HUDEP-2 (cell line): ENCODE data around the gene JAKMIP3.
"Not testable (repeated sequence)": the region's sequence is repeated elsewhere in the genome, so short reads cannot be mapped to it uniquely, and the experiment has no call there.

ENCODE experiments used
- DNase-seq, 76 experiments: peaks; one replicate each; lab custom pipeline; 2025; ENCODE audit not compliant: unreplicated experiment in 76 of 76; lab: John Stamatoyannopoulos, UW

JAKMIP3 gene

GRCh38 chr10:132064082-132064755, 1.5 kb upstream of the JAKMIP3 start:
- DNase-seq: no peak

DNA sequence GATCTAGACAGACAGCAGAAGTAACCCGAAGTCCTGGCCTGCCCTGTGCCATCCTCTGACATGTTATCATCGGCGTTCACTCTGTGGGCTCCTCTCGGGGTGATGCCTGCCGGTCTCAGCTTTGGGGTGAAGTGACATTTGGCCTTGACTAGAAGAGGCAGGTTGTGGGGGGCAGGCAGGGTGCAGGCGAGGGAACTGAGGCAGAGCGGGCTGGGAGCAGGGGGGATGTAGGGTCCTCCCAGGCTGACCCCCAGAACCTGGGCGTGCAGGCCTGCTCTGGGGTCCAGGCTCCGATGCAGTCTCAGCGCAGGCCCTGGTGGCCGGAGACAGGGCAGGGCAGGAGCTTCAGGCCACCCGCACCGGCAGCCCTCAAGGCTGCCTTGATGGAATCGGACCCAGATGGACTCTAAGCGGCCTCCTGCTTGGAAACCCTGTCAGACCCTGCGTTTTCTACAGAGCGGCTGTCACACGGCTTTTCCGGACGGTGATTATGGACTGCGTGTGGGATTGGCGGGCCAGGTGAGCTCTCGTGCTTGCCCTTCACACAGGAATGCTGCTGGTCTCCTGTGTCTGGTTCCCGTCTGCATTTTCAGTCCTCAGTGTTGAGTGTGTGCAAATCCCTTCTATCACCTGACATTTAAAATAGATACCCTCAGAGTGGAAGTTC, 842 bp upstream of the JAKMIP3 start:
- no peak for DNase-seq

GRCh38 chr10:132066186-132066585, 440 bp downstream of the JAKMIP3 start:
- no peak for DNase-seq

- DNase-seq: no peak
Measured at GRCh38 chr10:132066812-132067211, 1.1 kb downstream of the JAKMIP3 start.

- no peak for DNase-seq
Measured at GRCh38 chr10:132068431-132069121, 2.8 kb downstream of the JAKMIP3 start.

DNA sequence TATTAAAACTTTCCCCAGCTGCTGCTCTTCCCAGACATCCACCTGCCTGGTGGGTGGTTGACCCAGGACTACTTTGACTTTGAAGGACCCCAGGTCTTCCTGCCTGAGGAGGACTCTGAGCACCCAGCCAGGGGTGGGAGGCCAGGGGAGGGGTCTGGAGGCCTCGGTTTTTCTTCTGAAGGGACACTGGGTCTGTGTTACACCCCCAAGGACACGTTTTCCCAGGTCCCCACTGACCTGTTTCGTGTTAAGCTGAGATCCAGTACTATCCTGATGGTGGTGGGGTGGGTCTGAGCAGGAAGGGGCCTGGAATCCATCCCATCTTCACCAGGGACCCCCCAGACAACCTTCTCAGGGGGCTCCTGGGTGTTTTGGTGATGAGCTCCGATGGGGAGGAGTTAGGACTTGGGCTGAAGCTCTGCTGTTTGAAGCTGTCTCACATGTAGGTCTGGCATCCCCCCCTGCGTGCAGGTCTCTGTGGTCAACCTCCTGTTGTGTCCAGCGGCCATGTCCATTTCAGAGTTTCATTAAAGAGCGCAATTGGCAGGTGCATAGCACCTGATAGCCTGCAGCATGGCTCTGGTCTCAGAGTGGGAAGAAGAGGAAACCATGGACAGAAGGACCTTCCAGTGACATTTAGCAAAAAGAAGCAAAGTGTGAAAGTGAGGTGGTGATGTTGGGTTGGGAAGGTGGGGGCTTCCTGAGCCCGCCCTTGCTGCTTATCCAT, 3.5 kb downstream of the JAKMIP3 start:
- no peak for DNase-seq

- no peak for DNase-seq
Measured at GRCh38 chr10:132069849-132070182, 4.1 kb downstream of the JAKMIP3 start.

GRCh38 chr10:132070724-132071123, 5.0 kb downstream of the JAKMIP3 start:
- DNase-seq: no peak

- no peak for DNase-seq
Measured at GRCh38 chr10:132071667-132072066, 5.9 kb downstream of the JAKMIP3 start.

DNA sequence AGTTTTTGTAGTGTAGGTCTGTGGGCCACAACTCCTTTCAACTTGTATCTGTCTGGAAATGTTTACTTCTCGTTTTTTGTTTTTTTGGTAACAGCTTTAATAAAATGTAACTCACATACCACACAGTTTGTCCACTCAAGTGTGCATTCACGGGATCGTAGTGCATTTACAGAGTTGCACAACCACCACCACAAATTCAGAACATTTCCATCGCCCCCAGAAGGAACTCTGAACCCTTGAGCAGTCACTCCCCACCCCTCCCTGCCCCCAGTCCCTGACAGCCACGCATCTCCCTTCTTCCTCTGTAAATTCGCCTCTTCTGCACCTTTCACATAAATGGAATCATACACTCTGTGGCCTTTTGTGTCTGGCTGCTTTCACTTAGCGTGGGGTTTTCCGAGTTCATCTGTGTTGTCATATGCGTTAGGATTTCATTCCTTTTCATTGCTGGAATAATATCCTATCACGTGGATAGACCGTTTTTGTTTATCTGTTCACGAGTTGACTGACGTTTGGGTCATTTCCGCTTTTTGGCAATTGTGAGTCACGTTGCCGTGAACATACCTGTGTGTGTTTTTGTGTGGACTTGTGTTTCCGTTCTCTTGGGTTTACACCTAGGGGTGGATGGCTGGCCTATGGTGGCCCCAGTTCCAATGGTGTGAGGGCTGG, 10.3 kb downstream of the JAKMIP3 start:
- DNase-seq: no peak

GRCh38 chr10:132076578-132077081, 10.9 kb downstream of the JAKMIP3 start:
- DNase-seq: no peak

GRCh38 chr10:132077091-132077490, 11.3 kb downstream of the JAKMIP3 start:
- DNase-seq: no peak

GRCh38 chr10:132078746-132079345, 13.1 kb downstream of the JAKMIP3 start:
- no peak for DNase-seq

DNA sequence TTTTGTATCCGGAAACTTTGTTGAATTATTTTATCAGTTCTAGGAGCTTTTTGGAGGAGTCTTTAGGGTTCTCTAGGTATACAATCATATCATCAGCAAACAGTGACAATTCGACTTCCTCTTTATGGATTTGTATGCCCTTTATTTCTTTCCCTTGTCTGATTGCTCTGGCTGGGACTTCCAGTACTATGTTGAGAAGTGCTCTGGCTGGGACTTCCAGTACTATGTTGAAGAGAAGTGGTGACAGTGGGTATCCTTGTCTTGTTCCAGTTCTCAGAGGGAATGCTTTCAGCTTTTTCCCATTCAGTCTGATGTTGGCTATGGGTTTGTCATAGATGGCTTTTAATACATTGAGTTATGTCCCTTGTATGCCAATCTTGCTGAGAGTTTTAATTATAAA, 18.6 kb downstream of the JAKMIP3 start:
- not testable (repeated sequence) for DNase-seq

DNA sequence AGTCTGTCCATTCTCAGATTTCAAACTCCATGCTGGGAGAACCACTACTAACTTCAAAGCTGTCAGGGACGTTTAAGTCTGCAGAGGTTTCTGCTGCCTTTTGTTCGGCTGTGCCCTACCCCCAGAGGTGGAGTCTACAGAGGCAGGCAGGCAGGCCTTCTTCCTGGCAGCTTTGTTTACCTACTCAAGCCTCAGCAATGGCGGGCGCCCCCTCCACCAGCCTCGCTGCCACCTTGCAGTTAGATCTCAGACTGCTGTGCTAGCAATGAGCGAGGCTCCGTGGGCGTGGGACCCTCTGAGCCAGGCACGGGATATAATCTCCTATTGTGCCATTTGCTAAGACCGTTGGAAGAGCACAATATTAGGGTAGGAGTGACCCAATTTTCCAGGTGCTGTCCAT, 27.5 kb downstream of the JAKMIP3 start:
- not testable (repeated sequence) for DNase-seq

- DNase-seq: no peak
Measured at GRCh38 chr10:132094581-132095234, 29.0 kb downstream of the JAKMIP3 start.

GRCh38 chr10:132095403-132096113, 29.8 kb downstream of the JAKMIP3 start:
- DNase-seq: no peak

GRCh38 chr10:132096223-132096622, 30.5 kb downstream of the JAKMIP3 start:
- peak in 3 of 76 experiments; percentile 14 to 18 (median 15) for DNase-seq

DNA sequence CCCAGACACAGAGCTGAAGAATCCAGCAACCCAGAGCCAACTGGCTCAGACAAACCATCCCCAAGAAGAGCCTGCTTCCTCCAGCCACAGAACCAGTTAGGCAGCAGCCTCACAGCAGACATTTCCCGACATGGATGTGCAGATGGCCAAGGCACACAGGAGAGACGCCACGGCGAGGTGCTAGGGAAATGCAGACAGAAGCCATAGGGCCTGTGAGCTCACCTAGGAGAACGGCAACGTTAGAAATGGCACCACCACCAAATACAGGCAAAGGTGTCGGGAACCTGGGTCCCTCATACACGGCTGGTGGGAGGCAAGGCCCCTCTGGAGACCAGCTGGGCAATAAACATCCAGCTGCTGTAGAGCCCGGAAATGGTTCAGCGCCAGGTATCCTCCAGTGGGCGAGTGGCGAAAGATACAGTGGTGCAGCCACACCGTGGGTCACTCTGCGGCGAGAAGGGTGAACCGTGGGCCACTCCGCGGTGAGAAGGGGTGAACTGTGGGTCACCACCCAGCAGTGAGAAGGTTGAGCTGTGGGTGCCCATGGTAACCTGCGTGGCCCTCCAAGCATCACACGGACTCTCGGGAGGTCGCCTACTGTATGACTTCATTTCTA, 31.2 kb downstream of the JAKMIP3 start:
- no peak for DNase-seq
